Measurements from ENCODE around the gene ALKBH4.
"Not testable (repeated sequence)": the region's sequence is repeated elsewhere in the genome, so short reads cannot be mapped to it uniquely, and the experiment has no call there.

ALKBH4 gene

DNA sequence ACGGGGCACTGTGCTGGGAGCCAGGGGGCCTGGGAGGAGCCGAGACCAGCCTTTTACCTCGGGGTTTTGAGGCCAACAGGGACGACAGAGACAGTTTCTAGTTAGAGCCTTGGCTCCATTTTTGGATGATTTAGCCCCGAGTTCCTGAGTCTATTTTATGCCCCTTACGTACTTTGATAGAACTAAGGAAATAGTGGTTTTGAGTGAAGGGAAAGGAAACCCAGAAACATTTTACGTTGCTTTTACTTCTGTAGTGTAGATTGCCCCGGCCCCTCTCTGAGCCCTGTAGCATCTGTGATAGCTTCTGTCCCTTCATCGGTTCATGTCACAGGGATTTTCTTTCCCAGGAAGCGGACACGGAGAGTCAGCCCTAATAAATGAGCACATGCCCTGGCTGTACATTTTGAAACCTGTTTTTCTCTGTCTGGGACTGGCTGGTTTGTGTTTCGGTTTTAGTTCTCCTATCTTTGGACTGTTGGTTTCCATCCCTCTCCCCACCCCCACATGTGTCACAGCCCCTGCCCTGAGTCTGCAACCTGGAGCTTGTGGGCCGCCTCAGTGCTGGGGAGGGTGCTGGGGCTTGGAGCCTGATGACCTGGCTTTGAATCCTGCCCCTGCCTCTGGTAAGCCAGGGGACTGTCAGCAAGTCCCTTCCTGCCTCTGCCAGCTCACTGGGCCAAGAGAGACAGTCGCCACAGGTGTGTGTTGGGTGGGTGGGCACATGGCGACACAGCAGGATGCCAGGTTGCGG, 38.2 kb downstream of the ALKBH4 start:
- DNase-seq: peak; percentile 78

DNA sequence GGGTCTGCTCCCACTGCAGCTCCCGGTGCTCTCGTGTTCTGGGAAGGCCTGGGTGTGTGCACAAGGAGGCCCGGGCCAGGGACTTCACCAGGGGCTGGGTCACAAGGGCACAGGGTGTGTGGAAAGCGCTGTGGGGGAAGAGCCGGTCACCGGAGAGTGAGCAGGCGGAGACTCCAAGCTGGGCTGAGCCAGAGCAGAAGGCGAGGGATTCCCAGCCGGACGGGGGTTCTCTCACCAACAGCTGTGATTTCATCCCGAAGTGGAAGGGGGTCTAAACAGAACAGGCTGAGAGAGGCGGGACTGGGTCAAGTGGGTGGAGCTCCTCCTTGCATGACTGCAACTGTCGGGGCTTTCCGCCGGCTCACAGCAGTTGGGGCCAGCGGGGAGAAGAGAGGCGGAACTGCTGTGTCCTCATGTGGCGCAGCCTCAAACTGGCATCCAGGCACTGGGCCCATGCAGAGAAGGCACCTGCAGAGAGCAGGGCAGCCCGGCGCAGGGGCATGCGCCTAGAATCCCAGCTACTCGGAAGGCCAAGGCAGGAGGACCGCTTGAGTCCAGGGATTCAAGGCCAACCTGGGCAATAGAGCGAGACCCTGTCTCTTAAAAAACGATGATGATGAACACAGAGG, 38.9 kb downstream of the ALKBH4 start:
- peak; percentile 85 for DNase-seq

DNA sequence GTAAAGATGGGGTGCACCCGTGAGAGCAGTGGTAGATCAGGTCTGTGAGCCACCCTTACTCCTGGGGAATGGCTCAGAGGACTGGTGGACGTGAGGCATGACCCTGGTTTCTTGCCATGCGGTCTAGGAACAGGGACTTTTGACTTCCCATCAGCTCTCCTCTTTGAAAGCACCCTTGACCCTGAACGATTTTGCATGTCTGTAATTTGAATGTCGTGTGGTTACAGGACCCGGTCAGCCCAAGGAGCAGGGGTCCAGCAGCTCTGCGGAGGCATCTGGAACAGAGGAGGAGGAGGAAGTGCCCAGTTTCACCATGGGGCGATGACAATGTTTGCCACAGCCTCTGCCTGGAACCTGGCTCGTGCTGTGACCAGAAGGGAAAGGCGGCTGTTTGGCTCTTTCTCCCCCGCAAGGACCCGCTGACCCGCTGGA, 39.9 kb downstream of the ALKBH4 start:
- no peak for DNase-seq

GRCh38 chr7:102424129-102424551, 40.5 kb downstream of the ALKBH4 start:
- DNase-seq: no peak

- no peak for DNase-seq
Observed at GRCh38 chr7:102421706-102422240, 42.9 kb downstream of the ALKBH4 start.

- no peak for DNase-seq
Observed at GRCh38 chr7:102418592-102418991, 46.1 kb downstream of the ALKBH4 start.

GRCh38 chr7:102417105-102417504, 47.6 kb downstream of the ALKBH4 start:
- peak; percentile 45 for DNase-seq

- no peak for DNase-seq
Observed at GRCh38 chr7:102416406-102416805, 48.3 kb downstream of the ALKBH4 start.

DNA sequence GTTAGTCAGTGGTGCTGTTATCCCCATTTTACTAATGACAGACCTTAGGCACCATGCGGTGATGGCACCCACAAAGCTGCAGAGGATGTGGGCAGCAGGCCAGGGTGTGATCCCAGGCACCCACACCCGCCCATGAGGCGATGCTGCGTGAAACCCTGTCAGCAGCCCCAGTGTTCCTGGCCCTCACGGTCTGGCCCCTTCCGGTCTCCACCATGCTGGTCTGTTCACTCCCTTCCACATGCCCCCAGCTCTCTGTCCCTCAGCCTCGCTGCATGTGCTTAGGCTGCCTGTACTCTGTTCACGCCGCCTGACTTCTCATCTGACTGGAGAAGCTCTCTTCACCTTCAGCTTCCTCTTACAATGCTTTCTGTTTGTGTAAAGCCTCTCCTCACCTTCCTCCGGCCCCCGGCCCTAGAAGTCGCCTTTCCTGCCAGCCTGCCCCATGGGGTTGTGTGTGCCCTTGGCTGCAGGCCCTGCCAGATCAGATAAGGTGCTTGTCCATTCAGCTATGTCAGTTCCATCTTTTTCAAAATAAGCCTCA, 48.9 kb downstream of the ALKBH4 start:
- DNase-seq: peak; percentile 61

- DNase-seq: no peak
Observed at GRCh38 chr7:102413611-102414010, 51.1 kb downstream of the ALKBH4 start.

GRCh38 chr7:102413091-102413490, 51.6 kb downstream of the ALKBH4 start:
- DNase-seq: no peak

DNA sequence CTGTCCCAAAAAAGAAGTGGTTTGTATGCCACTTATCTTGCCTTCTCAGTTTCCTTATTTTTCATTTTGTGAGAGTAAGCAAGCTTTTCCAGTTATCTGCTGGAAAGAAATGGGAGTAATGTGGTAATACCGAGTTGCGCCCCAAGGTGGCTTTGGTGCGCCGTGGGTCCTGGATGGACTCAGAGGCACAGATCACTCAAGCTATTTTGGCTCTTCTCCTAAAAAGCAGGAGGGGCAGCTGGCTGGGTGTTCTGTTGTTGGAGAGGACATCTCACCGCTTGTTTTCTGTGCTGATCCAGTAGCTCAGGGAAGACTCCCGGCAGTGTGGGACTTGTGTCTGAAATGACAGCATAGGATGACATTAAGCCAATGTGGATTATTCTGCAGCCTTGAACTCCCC, 52.1 kb downstream of the ALKBH4 start:
- peak; percentile 47 for DNase-seq

- no peak for DNase-seq
Observed at GRCh38 chr7:102410918-102411317, 53.7 kb downstream of the ALKBH4 start.

GRCh38 chr7:102410123-102410522, 54.5 kb downstream of the ALKBH4 start:
- no peak for DNase-seq

DNA sequence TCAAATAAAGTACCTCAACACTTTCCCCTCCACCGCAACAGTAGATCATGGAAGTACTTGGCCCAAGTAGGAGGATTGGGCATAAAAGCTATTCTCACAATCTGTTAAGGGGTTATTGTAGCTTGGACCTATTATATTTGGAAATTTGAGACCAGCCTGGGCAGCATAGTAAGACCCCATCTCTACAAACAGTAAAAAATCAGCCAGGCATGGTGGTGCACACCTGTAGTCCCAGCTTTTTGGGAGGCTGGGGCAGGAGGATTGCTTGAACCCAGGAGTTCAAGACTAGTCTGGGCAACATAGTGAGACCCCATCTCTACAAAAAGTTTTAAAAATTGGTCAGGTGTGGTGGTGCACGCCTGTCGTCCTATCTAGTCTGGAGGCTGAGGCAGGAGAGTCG, 55.3 kb downstream of the ALKBH4 start:
- no peak for DNase-seq

- DNase-seq: not testable (repeated sequence)
Observed at GRCh38 chr7:102408530-102408929, 56.1 kb downstream of the ALKBH4 start.

DNA sequence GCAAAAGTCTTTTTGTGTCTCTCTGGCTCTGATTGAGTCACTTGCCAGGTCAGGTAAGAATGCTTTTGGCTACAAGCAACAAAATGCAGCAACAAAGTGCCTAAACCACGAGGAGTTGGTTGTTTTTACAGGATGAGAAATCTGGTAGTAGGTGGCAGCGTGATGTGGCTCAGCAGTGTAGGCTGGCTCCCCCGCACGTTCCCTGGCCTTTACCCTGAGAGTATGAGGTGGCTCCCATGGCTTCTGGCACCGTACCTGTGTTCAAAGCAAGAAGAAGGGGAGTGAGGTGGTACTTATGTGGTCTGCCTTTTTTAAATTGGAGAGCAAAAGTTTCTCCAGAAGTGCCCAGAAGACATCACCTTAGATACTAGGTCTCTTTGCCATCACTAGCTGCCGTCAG, 56.8 kb downstream of the ALKBH4 start:
- DNase-seq: no peak

All from central memory CD4-positive, alpha-beta T cell (primary cell).